ENCODE measurements around the gene COL26A1. TPM values are rescaled to one million over a fixed set of nuclear protein-coding genes. Genes with fewer than 3 reads are reported as not detected.
A peak's percentile ranks its signal among the peaks of the same experiment; 100 is the strongest.

Gene COL26A1
- total RNA-seq, 3 donors from 2014 or later, result not detected

- TF ChIP-seq, protein P1, sequence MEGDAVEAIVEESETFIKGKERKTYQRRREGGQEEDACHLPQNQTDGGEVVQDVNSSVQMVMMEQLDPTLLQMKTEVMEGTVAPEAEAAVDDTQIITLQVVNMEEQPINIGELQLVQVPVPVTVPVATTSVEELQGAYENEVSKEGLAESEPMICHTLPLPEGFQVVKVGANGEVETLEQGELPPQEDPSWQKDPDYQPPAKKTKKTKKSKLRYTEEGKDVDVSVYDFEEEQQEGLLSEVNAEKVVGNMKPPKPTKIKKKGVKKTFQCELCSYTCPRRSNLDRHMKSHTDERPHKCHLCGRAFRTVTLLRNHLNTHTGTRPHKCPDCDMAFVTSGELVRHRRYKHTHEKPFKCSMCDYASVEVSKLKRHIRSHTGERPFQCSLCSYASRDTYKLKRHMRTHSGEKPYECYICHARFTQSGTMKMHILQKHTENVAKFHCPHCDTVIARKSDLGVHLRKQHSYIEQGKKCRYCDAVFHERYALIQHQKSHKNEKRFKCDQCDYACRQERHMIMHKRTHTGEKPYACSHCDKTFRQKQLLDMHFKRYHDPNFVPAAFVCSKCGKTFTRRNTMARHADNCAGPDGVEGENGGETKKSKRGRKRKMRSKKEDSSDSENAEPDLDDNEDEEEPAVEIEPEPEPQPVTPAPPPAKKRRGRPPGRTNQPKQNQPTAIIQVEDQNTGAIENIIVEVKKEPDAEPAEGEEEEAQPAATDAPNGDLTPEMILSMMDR (IDR thresholded peaks at IDR 0.05), result no peak
- H3K4me3 ChIP-seq, result no peak overlapping the region
- no peak for DNase-seq
- H3K9me3 ChIP-seq, result peaks cover 10% of the 10 kb centered on the region
- H3K4me1 ChIP-seq (ENCODE audit: low read depth), result no peaks in the 10 kb centered on the region
- ATAC-seq, result peak; percentile 33
- intact Hi-C loops (cut with DNase I, micrococcal nuclease), result no loop called here
- H3K36me3 ChIP-seq (ENCODE audit: low read depth), result no peaks in the 10 kb centered on the region
Measured at GRCh38 chr7:101411508-101411874, 48.8 kb downstream of the COL26A1 start.

- peaks cover 10% of the 10 kb centered on the region for H3K9me3 ChIP-seq
- TF ChIP-seq, protein P1 (IDR thresholded peaks at IDR 0.05), result no peak
- H3K4me3 ChIP-seq, result no peak overlapping the region
- ATAC-seq, result no peak
- H3K4me1 ChIP-seq (ENCODE audit: low read depth), result no peaks in the 10 kb centered on the region
- intact Hi-C loops (cut with DNase I, micrococcal nuclease), result no loop called here
- H3K36me3 ChIP-seq (ENCODE audit: low read depth), result no peaks in the 10 kb centered on the region
- DNase-seq, result no peak
Measured at GRCh38 chr7:101412976-101413375, 50.3 kb downstream of the COL26A1 start.

- Histone ChIP-seq H3K9me3 (no peaks in the 10 kb centered on the region), H3K4me3 (no peak overlapping the region), H3K36me3 (ENCODE audit: low read depth) (no peaks in the 10 kb centered on the region), H3K4me1 (ENCODE audit: low read depth) (no peaks in the 10 kb centered on the region)
- DNase-seq (no peak), ATAC-seq (no peak)
- TF ChIP-seq, protein P1 (IDR thresholded peaks at IDR 0.05), result no peak
- intact Hi-C loops (cut with DNase I, micrococcal nuclease), result no loop called here
Measured at GRCh38 chr7:101418694-101419093, 56.0 kb downstream of the COL26A1 start.

DNA sequence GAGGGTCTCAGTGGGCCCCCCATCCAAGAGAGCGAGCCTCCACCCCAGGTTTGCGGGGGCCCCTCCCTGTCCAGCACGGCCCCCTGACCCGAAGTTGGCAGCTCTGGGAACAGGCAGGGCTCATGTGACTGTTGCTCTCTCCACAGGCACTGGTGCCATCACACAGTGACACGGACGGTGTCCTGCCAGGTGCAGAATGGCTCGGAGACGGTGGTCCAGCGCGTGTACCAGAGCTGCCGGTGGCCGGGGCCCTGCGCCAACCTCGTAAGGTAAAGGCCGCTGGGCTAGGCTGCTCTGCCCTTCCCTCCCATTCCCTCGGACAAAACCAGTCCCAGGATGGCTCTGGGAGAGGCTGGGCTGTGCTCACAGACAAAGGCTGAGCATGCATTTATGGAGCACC lies 57.2 kb downstream of the COL26A1 start:
- Histone ChIP-seq H3K4me3 (no peak overlapping the region), H3K9me3 (no peaks in the 10 kb centered on the region), H3K36me3 (ENCODE audit: low read depth) (no peaks in the 10 kb centered on the region), H3K4me1 (ENCODE audit: low read depth) (no peaks in the 10 kb centered on the region)
- intact Hi-C loops (cut with DNase I, micrococcal nuclease), result no loop called here
- DNase-seq (no peak), ATAC-seq (no peak)
- TF ChIP-seq, protein P1 (IDR thresholded peaks at IDR 0.05), result no peak

DNA sequence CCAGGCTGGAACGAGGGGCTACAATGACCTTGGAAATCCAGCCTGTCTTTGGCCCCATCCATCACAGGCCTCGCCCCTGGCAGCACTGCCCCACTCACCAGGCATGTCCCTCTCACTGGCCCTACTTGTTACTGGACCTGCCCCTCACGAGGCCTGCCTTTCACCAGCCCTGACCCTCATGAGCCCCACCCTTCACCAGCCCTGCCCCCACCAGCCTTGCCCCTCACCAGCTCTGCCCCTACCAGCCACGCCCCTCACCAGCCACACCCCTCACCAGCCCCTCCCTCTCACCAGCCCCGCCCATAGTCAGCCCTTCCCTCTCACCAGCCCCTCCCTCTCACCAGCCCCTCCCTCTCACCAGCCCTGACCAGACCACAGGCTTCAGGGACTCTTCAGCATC lies 57.8 kb downstream of the COL26A1 start:
- no peak overlapping the region for H3K4me3 ChIP-seq
- ATAC-seq, result no peak
- H3K4me1 ChIP-seq (ENCODE audit: low read depth), result no peaks in the 10 kb centered on the region
- H3K9me3 ChIP-seq, result no peaks in the 10 kb centered on the region
- intact Hi-C loops (cut with DNase I, micrococcal nuclease), result no loop called here
- no peaks in the 10 kb centered on the region for H3K36me3 ChIP-seq (ENCODE audit: low read depth)
- TF ChIP-seq, protein P1 (IDR thresholded peaks at IDR 0.05), result no peak
- no peak for DNase-seq
